ENCODE measurements around the gene PPP1R1B.

Gene PPP1R1B

DNA sequence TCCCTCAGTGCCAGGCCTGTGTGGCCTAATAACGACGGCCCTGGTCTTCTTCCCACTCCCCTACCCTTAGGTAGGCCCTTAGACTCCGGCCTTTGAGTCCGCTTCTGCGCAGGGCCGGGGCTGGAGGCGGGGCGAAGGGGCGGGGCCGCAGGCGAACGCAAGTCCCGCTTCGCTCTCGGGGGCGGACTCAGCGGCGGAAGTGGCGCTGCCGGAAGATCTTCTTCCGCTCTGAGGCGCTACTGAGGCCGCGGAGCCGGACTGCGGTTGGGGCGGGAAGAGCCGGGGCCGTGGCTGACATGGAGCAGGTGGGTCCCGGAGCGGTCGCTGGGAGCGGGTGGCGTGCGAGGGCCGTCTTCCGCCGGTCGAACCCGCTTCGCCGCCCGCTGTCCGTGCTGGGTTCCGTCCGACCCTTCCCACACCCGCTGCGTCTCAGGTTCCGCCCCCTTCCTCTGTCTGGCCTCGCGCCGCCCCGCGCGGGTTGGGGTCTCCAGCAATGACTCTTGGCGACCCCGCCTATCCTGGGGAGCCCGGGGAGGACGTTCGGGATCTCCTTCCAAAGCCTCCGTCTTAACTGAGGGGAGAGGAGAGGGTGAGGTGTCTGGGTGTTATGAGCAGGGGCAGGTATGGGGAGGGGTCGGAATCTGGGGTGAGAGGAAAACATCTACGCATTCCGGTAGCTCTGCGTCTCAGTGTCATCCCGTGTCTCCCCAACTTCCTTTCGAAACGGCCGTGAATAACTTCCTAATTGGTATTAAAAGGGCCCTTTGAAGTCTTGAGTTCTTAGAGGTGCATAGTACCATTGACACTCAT, 10.4 kb downstream of the PPP1R1B start, which contains the start of gene STARD3:
Gene STARD3, plus strand, starts transcription at position 218 of the 810 bp plus-strand sequence. CDS start 16,388 bp downstream, outside the sequence.
- no peaks in the 10 kb centered on the region for H3K9me3 ChIP-seq (replicated peaks; ENCODE audit: insufficient read depth, low read length)
- H2AFZ ChIP-seq (ENCODE audit: low read length) = peak within 1 kb of the TSS; percentile 61
- H3K79me2 ChIP-seq (ENCODE audit: low read length) = peaks cover 50% of the 10 kb centered on the region
- peak within 1 kb of the TSS; percentile 86 for H3K9ac ChIP-seq (ENCODE audit: low read length)
- peak within 1 kb of the TSS; percentile 70; the same call in 1 of the 2 replicates for H3K27ac ChIP-seq (ENCODE audit: low read length)
- TF ChIP-seq EZH2 (optimal IDR thresholded peaks at IDR 0.05; ENCODE audit: low read depth, low read length) (no peak), EZH2phosphoT487 (IDR thresholded peaks at IDR 0.05; ENCODE audit: low read length) (no peak)
- TF ChIP-seq, protein P1, sequence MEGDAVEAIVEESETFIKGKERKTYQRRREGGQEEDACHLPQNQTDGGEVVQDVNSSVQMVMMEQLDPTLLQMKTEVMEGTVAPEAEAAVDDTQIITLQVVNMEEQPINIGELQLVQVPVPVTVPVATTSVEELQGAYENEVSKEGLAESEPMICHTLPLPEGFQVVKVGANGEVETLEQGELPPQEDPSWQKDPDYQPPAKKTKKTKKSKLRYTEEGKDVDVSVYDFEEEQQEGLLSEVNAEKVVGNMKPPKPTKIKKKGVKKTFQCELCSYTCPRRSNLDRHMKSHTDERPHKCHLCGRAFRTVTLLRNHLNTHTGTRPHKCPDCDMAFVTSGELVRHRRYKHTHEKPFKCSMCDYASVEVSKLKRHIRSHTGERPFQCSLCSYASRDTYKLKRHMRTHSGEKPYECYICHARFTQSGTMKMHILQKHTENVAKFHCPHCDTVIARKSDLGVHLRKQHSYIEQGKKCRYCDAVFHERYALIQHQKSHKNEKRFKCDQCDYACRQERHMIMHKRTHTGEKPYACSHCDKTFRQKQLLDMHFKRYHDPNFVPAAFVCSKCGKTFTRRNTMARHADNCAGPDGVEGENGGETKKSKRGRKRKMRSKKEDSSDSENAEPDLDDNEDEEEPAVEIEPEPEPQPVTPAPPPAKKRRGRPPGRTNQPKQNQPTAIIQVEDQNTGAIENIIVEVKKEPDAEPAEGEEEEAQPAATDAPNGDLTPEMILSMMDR (IDR thresholded peaks at IDR 0.05; ENCODE audit: low read length) = no peak
- peak within 1 kb of the TSS; percentile 99 for H3K4me2 ChIP-seq (ENCODE audit: low read depth, low read length)
- no peaks in the 10 kb centered on the region for H3K36me3 ChIP-seq (replicated peaks; ENCODE audit: insufficient read depth, low read length)
- H3F3A ChIP-seq (ENCODE audit: insufficient read depth, low read length) = no peaks in the 10 kb centered on the region
- H3K9me2 ChIP-seq (replicated peaks; ENCODE audit: insufficient read depth, low read length) = no peaks in the 10 kb centered on the region
- H3K4me1 ChIP-seq (ENCODE audit: low read length) = peaks cover 9% of the 10 kb centered on the region
- DNase-seq = peak; percentile 95
- peaks cover 10% of the 10 kb centered on the region; the same call in 1 of the 2 replicates for H4K20me1 ChIP-seq (ENCODE audit: insufficient read depth, low read length)
- peak within 1 kb of the TSS; percentile 97 for H3K4me3 ChIP-seq (ENCODE audit: low read length)
- H3K27me3 ChIP-seq (replicated peaks; ENCODE audit: insufficient read depth, low read length) = 0 out of 2 replicates have a peak, but pooled peaks cover 6% of the 10 kb centered on the region

DNA sequence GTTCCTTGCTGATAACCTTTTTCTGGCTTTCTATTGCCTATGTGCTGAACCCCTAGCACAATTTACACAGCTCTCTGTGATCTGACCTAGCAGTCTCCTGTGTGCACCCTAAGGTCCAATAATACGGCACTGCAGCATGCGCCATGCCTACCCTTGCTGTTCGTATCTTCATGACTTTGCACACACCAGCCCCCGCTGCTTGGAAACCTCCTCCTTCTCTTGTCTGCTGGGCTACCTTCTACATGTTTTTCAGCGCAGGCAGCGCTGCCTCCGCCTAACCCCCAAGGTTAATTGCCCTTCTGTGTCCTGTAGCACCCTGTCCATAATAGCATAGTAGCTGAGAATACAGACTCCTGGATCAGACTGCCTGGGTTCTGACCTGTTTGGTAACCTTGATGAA, 11.6 kb downstream of the PPP1R1B start:
- no peaks in the 10 kb centered on the region for H3K36me3 ChIP-seq (replicated peaks; ENCODE audit: insufficient read depth, low read length)
- H3K9me2 ChIP-seq (replicated peaks; ENCODE audit: insufficient read depth, low read length) = no peaks in the 10 kb centered on the region
- H3K4me2 ChIP-seq (ENCODE audit: low read depth, low read length) = peak overlapping the region; percentile 99
- no peak overlapping the region for H2AFZ ChIP-seq (ENCODE audit: low read length)
- H3K4me3 ChIP-seq (ENCODE audit: low read length) = peak overlapping the region; percentile 97; the same call in 1 of the 2 replicates
- H4K20me1 ChIP-seq (ENCODE audit: insufficient read depth, low read length) = peaks cover 10% of the 10 kb centered on the region; the same call in 1 of the 2 replicates
- TF ChIP-seq, protein P1 (IDR thresholded peaks at IDR 0.05; ENCODE audit: low read length) = no peak
- TF ChIP-seq EZH2phosphoT487 (IDR thresholded peaks at IDR 0.05; ENCODE audit: low read length) = no peak
- TF ChIP-seq EZH2 (optimal IDR thresholded peaks at IDR 0.05; ENCODE audit: low read depth, low read length) = no peak
- H3K27ac ChIP-seq (ENCODE audit: low read length) = no peak overlapping the region
- peak overlapping the region; percentile 86; the same call in 1 of the 2 replicates for H3K9ac ChIP-seq (ENCODE audit: low read length)
- H3K79me2 ChIP-seq (ENCODE audit: low read length) = peaks cover 61% of the 10 kb centered on the region
- H3F3A ChIP-seq (ENCODE audit: insufficient read depth, low read length) = no peaks in the 10 kb centered on the region
- no peaks in the 10 kb centered on the region for H3K9me3 ChIP-seq (replicated peaks; ENCODE audit: insufficient read depth, low read length)
- 0 out of 2 replicates have a peak, but pooled peaks cover under 1% of the 10 kb centered on the region for H3K27me3 ChIP-seq (replicated peaks; ENCODE audit: insufficient read depth, low read length)
- peaks cover 9% of the 10 kb centered on the region for H3K4me1 ChIP-seq (ENCODE audit: low read length)
- DNase-seq = no peak

DNA sequence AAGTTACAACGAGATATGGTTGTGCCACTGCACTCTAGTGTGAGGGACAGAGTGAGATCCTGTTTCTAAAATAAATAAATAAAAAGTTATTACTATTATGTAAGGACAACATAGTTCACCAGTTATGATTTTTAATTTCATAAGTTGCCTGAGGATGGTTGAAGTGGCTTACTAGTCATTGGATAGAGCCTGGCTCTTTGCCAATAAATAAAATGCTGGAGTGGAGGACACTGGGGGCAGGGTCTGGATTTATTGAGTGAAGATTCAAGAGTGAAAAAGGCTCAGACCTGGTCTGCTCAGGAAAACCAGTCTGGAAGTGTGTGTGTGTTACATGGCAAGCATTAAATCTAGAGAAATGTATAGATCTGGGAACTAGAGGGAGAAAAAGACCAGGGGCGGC, 12.3 kb downstream of the PPP1R1B start:
- no peaks in the 10 kb centered on the region for H3K9me3 ChIP-seq (replicated peaks; ENCODE audit: insufficient read depth, low read length)
- H3K27me3 ChIP-seq (replicated peaks; ENCODE audit: insufficient read depth, low read length) = no peaks in the 10 kb centered on the region
- no peak overlapping the region for H2AFZ ChIP-seq (ENCODE audit: low read length)
- H3K27ac ChIP-seq (ENCODE audit: low read length) = no peak overlapping the region
- H3K9me2 ChIP-seq (replicated peaks; ENCODE audit: insufficient read depth, low read length) = no peaks in the 10 kb centered on the region
- no peaks in the 10 kb centered on the region for H3K36me3 ChIP-seq (replicated peaks; ENCODE audit: insufficient read depth, low read length)
- H3K4me1 ChIP-seq (ENCODE audit: low read length) = peaks cover 9% of the 10 kb centered on the region
- DNase-seq = no peak
- no peak for TF ChIP-seq EZH2phosphoT487 (IDR thresholded peaks at IDR 0.05; ENCODE audit: low read length)
- no peak for TF ChIP-seq EZH2 (optimal IDR thresholded peaks at IDR 0.05; ENCODE audit: low read depth, low read length)
- TF ChIP-seq, protein P1 (IDR thresholded peaks at IDR 0.05; ENCODE audit: low read length) = no peak
- no peaks in the 10 kb centered on the region for H3F3A ChIP-seq (ENCODE audit: insufficient read depth, low read length)
- H4K20me1 ChIP-seq (ENCODE audit: insufficient read depth, low read length) = peaks cover 10% of the 10 kb centered on the region; the same call in 1 of the 2 replicates
- H3K4me3 ChIP-seq (ENCODE audit: low read length) = no peak overlapping the region
- peaks cover 69% of the 10 kb centered on the region for H3K79me2 ChIP-seq (ENCODE audit: low read length)
- no peak overlapping the region for H3K9ac ChIP-seq (ENCODE audit: low read length)
- H3K4me2 ChIP-seq (ENCODE audit: low read depth, low read length) = no peak overlapping the region

Measured in MM.1S (cell line).